NCI-H226 (cell line): ENCODE results near the gene RELB.

Source experiments
- DNase-seq: peaks from one replicate; pipeline ENCODE4 v3.0.0-alpha.2; 2015

RELB gene

DNA sequence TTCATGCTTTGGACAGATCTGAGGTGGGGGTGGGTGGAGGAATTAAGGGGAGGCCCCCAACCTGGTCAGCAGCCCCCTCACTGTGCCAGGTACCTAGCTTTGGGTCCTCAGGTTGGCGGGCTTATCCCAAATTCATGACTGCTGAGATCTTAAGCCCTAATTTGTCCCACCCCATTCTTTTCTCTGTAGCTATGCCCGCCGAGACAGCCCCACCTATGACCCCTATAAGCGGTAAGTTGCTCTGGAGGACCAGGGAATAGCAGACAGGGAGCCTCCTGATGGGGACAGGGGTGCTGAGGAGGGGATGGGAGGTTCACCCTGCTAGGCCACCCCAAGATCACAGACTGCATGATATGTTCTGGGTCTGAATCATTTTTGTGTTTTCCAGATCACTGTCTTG, 60.7 kb downstream of the RELB start:
- DNase-seq: no peak

DNA sequence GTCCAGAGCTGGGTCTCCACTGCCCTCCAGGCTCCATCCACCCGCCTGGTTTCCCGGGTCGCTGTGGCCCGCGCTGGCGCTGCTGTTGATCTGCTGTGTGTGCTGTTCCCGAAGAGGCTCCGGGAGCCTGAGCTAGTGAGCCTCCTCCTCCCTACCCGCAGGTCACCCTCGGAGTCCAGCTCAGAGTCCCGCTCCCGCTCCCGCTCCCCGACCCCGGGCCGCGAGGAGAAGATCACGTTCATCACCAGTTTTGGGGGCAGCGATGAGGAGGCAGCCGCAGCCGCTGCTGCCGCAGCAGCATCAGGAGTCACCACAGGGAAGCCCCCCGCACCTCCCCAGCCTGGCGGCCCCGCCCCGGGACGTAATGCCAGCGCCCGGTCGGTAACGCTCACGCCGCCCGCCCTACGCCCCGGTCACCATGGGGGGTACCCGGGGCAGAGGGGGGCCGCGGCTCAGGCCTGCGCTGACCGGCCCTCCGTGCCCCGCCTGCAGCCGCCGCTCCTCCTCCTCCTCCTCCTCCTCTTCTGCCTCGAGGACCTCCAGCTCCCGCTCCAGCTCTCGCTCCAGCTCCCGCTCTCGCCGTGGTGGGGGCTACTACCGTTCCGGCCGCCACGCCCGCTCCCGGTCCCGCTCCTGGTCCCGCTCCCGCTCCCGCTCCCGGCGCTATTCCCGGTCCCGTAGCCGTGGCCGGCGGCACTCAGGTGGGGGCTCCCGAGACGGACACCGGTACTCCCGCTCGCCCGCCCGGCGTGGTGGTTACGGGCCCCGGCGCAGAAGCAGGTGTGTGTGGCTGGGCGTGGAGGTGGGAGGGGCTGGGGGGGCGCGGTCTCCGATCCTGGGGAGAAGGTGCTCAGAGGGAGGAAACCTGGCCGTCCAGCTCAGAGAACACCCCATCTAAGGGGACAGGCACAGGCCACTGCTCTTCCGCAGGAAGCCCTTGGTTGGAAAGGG, 62.9 kb downstream of the RELB start:
- no peak for DNase-seq

DNA sequence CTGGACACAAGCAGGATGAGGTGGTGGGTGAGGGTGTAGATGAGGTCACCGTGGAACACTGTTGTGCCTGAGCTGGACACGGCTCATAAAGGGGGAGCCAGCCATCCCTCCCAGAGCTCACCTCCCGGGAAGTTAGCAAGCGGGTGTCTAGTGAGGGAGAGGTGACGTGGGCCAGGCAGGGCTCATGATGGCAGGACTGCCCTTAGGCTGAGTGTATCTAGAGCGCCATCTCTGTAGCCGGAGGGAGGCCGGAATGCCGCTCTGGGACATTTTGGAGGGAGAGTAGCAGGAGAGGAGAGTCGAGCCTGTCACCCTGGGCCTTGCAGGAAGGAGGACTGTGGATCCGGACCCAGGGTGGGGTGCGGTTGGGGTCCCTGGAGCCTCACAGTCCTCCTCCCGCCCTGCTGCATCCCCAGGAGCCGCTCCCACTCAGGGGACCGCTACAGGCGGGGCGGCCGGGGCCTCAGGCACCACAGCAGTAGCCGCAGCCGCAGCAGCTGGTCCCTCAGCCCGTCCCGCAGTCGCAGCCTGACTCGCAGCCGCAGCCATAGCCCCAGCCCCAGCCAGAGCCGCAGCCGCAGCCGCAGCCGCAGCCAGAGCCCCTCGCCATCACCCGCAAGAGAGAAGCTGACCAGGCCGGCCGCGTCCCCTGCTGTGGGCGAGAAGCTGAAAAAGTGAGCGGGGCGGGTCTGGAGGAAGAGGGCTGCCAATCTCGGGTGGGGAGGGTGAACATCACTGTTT, 65.8 kb downstream of the RELB start:
- DNase-seq: no peak

DNA sequence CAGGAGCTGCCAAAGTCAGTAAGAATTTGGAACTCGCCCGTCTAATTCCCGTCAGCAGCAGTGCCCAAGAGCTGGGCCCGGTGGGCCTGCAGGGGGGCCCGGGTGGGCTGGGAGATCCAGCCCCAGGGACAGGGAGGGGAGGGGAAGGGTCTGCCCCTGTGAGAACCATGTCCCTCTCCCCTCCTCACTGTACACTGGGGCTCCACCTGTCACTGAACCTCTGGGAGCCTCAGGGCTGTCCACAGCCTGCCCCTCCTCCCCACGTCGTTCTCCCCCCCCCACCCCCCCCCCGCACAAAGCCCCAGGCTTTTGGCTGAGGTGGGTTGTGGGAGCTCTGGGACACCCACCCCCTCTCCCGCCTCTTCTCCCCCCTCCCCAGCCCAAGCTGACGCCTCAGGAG, 66.8 kb downstream of the RELB start:
- no peak for DNase-seq

DNA sequence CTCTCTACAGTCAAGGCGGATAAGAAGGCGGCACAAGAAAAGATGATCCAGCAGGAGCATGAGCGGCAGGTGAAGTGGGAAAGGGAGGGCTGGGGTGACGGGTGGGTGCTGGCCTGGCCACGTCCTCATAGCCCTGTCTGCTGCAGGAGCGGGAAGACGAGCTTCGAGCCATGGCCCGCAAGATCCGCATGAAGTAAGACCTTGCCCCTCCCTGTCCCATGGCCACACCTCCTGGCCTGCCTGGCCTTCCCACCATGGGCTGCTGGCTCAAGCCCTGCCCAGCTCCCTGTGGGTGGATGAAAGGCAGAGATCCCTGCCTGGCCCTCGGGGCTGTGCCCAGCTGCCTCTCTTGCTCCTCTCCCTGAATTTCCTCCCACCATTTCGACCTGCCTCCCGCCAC, 67.8 kb downstream of the RELB start:
- DNase-seq: peak; percentile 55

DNA sequence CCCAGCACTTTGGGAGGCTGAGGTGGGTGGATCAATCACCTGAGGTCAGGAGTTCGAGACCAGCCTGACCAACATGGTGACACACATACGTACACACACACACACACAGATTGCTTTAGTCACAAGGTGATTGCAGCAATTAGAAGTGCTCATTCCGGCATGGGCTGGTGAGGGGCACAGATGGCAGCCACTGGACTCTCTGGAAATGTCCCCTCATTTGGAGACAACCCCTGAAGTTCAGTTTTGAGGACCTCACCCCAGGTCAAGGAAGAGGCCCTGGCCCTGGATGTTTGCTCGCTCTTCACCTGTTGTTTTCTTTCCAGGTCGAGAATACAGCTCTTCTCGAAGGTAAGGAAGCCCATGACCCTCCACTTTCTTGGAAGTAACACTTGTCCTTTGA, 69.0 kb downstream of the RELB start:
- no peak for DNase-seq

DNA sequence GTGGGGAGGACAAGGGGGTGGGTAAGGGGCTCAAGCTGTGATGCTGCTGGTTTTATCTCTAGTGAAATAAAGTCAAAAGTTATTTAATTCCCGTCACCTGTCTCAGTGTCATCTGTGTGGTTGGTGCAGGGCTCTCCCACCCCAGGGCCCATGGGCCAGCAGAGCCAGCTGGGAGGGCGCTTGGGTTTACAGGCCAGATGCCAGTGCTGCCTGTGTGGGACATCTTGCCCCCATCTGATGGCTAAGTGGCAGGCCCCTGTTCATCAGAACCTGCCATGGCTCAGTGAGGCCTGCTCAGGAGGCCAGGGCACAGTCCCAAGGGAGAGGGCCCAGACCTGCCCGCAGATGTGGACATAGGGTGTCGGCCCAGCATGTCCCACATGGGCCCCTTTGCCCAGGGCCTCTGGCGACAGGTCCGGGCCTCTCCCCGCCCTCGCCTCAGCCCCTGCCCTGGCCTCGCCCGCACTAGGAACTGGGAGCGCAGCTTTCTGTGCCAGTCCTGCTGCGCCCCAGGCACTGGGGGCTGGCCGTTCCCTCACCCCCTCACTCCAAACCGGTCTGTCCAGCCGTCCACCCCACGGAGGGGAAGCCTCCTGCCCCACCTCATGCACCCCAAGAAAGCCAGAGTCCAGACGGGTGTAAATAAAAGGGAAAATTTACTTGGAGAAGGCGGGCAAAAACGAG, 69.7 kb downstream of the RELB start:
- DNase-seq: no peak

DNA sequence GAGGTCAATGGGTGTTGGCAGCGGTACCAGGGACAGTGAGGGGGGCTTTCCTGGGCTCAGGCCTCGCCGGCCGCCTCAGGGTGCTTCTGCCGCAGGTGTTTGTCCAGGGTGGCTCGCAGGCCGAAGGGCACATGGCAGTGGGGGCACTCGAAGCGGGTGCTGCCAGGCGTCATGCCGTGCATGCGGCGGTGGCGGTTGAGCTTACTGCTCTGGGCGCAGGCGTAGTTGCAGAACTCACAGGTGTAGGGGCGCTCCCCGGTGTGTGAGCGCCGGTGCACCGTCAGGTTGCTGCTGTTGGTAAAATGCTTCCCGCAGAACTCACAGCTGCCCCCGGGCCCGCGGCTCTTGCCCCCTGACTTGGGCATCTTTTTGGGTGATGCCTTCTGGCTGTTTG, 70.3 kb downstream of the RELB start:
- DNase-seq: no peak

DNA sequence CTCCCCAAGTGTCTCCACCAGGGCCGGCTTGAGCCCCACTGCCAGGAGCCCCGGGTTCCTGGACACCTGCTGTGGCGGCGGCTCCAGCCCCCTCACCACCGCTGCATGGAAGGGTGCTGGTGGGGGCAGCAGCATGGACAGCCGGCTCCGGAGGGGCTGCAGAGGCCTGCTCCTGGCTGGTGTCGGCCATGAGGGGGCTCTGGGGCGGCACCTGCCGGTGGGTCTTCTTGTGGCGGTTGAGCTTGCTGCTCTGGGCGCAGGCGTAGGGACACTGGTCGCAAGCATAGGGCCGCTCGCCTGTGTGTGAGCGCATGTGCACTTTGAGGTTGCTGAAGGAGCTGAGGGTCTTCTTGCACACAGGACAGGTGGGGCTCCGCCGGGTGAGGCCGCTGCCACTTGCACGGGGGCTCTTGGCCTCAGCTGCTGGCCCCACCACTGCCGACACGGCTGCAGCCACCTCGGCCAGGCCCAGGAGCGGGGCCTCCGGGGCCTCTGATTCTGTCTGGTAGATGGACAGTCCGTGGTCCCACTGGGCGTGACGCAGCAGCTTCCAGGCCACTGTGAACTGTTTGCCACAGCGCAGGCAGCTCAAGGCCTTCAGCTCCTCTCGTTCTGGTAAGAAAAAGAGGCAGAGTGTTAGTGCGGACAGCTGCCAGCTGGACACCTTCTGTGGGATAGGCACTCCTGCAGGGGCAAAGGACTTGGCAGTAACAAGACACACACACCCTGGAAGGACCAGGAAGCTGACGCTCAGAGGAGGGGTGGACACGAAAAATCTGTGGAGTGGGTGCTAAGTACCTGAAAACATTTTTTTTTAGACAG, 70.9 kb downstream of the RELB start:
- no peak for DNase-seq

DNA sequence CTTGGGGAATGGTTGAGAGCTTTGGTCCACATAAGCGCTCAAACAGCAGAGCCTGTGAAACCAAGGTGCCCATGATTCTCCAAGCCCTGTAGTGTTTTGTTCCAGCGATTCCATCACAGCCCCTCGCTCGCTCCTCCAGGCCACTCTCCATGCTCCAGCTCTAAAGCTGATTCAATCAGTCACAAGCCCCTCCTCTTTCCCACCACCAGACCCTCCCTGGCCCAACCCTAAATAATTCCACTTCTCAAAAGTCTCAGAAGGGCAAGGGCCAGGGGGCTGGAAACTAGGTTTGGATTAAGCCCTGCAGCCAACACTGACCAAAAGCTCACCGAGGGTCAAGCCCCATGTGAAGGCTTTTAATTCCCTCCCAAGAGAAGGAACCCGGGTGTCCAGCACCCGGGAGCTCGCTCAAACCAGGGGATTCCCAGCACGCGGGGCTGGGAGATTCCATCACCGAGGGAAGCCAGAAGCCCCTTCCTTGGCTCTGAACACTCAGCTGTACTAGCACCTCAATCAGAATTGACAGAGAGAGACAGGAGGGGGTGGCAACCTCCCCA, 73.6 kb downstream of the RELB start:
- no peak for DNase-seq

DNA sequence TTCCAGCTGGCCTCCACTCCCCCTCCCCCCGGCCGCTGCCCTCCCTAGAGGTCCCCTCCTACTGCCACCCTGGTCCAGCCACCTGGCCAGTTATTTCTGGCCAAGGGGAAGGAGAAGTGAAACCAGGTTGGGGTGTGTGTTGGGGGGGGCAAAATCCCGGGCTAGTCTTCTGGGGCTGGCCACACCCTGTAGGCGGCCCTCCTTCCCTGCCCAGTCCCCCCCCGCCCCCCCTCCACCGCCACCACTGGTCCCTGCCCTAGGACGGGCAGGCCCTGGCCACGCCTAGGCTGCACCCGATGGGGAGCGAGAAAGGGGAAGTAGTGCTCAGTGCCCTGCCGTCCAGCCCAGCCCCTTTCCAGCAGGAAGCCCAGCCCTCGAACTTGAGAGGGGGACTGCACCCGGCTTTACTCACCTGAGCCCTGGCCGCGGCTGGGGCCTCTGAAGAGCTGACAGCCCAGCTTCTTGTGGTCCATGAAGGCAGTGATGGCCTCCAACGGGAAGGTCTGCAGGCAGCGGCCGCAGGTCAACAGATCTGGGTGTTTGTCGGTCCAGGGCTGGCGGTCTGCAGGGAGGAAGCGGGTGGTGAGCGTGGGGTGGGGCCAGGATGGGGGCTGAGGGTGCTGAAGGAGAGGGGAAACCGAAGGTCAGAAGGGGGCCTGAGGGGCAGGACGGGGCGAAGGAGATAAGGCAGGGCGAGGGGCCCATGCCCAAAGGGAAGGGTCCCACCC, 74.2 kb downstream of the RELB start:
- peak; percentile 55 for DNase-seq

DNA sequence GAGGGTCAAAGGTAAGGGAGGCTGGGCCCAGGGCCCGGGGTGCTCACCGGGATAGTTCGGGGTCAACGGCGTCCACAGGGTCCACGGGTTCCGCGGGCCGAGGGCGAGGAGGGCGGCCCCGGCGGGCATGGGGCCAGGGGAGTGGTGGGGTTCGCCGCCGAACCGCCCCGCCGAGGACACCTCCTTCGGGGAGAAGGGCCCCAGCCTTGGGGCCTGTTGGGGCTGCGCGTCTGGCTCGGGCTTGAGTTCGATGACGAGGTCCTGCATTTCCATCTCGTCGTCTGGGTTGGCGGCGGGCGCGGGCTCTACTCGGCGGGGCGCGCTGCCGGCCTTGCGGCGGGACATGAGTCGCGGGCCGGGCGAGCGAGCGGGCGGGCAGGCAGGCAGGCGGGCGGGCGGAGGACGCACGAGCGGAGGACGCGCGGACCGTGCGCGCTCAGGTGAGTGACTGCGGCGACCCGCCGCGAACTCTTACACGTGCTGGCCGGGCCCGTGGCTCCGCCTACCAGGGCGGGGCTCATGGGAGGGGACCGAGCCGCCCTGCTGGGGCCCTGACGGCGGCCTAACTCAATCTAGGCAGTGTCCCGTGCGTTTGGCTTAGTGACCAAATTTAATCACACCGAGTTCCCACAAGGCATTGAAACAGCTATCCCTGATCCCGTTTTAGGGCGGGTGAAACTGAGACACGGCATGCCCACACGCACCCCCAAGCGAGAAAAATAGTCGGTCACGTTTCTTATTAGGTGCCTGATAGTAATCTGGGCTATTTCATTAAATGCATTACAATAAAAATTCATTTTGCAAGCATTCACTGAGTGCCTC, 75.0 kb downstream of the RELB start, which contains the start of gene ZNF296:
ZNF296 (minus strand) TSS at position 450 of the 822 bp plus-strand sequence; CDS start at position 345, 105 bp downstream.
- no peak for DNase-seq

DNA sequence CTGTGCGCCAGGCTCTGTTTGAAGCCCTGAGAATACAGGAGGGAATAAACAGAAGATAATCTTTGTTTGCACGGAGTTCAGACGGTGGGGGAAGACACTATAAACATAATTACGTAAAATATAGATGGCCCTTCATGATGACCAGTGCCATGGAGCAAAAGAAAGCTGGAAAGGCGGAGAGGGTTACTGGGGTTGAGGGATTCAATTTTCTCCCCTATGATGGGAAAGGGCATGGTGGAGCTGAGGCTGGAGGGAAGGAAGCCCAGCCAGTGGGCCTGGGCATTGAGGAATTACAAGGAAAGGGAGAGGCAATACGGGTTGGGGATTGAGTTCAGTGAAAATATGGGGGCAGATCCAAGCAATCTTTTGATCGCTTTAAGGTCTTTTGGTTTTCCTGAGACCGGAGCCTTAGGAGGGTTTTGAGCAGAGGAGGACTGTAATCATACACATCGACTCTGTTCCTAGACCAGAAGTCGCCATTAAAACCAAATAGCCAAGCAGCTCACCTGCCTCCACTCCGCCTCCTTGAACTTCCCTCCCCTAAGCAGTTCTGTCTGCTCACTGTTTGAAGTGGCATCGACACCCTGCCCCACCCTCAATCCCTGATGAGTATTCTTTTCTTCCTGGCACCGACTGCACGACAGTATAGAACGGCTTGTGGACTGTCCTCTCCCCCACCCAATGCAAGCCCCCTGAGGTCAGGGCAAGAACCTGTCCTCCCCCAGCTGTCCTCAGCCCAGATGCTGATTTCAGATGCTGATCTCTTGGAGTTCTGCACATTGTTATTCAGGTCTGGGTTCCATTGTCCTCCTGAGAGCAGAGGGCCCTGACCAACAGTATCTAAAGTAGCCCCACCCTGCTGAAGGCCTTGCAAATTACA, 75.8 kb downstream of the RELB start:
- no peak for DNase-seq

DNA sequence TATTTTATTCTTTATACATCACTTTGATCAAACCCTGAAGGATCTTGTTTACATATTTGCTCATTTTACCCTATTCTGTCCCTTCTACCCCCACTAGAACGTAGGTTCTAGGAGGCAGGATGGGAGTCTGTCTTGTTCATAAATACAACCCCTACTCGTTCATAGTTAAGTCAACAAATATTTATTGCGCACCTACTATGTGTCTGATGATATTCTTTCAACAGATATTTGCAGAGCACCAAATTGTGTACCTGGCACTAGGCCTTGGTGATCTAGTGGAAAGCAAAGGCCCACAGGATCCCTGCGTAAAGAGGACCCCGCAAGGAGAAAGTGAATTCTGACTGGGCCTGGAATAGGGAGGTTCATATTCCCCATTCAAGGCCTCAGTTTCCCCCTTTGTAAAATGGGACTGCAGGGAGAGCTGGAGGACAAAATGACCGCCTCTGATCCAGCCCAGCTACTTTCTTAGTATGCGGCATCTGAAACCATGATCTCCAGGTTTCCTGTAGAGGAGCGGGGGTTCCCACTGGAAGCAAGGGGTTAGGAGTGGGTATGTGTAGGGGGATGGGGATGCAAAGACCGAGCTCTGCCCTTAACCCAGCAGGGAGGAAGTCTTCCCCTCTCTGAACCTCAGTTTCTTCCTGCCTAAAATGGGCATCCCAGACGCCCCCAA, 77.3 kb downstream of the RELB start:
- no peak for DNase-seq

DNA sequence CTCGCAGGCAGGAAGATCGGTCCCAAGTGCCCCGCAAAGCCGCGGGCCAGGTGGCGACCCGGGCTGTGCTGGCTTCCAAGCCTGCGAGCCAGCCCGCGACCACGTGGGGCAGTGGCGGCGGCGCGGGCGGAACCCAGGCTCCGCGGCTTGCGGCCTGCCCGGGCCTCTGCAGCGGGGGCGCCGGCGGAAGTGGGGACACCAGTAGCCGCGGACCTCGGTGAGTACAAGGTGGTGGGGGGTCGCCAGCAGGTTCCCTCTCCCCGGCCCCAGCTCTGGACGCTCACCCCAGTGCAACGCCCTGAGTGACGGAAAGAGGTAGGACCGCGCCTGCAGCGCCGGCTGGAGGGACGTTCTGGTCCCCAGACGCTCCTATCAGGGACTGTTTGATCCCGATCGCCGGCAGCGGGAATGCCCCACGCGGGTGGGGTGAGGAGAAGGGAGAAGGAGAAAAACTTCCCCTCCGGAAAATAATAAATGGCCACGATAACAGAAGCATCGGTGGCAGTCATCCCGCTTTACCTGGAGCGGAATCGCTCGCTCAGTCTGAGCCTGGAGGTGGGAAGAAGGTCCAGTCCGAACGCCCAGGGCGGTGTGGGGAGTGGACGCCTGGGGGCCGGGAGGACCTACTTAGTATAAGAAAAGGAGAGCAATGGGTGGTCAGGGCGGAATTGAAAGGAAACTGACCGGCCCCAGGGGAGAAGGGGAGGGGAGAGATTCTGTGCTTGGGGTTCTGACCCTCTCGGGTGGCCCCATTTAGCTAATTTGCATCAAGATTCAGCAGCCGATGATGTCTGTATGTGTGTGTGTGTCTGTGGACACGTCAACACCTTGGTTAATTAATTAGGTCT, 78.0 kb downstream of the RELB start, which contains the start of gene GEMIN7:
GEMIN7 (plus strand) TSS at position 198 of the 848 bp plus-strand sequence. CDS start 10,855 bp downstream, outside the sequence.
- DNase-seq: peak; percentile 55

DNA sequence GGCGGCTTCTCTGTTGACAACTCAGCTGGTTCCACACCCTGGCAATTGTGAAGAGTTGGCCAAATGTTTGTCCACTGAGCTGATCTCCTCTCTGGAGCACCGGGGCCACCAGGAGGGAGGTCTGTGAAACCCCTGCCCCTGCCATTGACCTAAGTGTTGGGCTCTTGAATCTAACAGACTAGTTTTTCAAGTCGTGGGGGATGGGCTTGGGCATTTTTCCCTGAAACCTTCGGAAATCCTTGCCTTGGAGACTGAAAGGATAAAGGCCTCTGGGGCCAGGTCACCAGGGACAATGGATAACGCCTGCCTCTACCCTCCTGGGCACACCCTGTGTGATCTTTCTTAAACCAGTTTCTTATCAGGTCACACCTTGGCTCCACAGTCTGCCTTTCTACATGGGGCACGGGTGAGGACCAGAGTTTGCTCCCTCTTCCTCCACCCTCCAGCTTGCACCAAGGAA, 78.7 kb downstream of the RELB start:
- no peak for DNase-seq

DNA sequence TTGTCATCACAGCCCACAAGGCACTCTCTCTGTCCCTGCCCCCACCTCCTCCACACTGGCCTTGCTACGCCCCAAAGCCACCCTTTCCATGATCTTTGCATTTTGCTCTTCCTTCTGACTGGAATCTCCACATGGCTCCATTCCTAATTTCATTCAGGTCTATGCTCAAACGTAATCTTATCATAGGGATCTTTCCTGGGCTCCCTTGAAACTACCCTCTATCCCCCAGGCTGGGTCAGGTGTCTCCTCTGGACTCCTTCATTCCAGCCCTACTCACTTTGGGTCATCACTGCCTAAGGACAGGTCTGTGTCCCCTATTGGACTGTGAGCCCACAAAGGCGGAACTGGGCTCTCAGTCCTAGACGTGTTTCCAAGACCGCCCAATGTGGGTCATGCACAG, 80.9 kb downstream of the RELB start:
- no peak for DNase-seq

DNA sequence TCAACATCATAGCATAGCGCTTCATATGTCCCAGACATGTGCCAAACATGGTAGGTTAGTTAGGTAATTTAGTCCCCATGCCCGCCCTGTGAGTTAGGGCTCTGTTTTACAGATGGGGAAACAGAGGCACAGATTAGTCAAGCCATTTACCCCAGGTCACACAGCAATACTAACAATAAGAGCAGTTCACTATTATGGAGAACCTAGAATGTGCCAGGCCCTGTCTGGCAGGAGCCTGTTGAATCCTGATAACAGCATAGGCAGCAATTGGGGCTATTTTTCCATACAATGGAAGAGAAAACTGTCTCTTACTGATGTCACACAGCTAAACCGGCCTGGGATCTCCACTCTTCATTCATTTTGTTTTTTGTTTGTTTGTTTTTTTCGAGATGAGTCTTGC, 85.2 kb downstream of the RELB start:
- no peak for DNase-seq
